Measurements from ENCODE around the gene PMFBP1.
A peak's percentile ranks its signal among the peaks of the same experiment; 100 is the strongest.

Gene PMFBP1

GRCh38 chr16:72172105-72173034 is at the start of gene PMFBP1:
Gene PMFBP1, minus strand, starts transcription at chr16:72172155. Its CDS starts 947 bp downstream, at chr16:72171208.
- ChIA-PET CTCF (interaction anchor here (0.7 kb wide), 1 partner anchor 1573 kb away, joined by 3 read pairs; no protein-coding TSS in a partner anchor), POLR2A (no interaction called here)
- no peak for TF ChIP-seq LEF1 (IDR thresholded peaks at IDR 0.05; ENCODE audit: borderline replicate concordance)
- no peak for TF ChIP-seq ZNF384 (IDR thresholded peaks at IDR 0.05)
- TF ChIP-seq NFRKB (IDR thresholded peaks at IDR 0.05): no peak
- no peak for TF ChIP-seq PKNOX1 (IDR thresholded peaks at IDR 0.05)
- no peak for TF ChIP-seq HDGF (IDR thresholded peaks at IDR 0.05; ENCODE audit: borderline replicate concordance)
- TF ChIP-seq ELF4 (IDR thresholded peaks at IDR 0.05): no peak
- TF ChIP-seq FOXM1 (IDR thresholded peaks at IDR 0.05; ENCODE audit: borderline replicate concordance): no peak
- no peak for TF ChIP-seq TARDBP (IDR thresholded peaks at IDR 0.05)
- TF ChIP-seq BHLHE40 (IDR thresholded peaks at IDR 0.05; ENCODE audit: borderline replicate concordance): no peak
- TF ChIP-seq FOXK2 (IDR thresholded peaks at IDR 0.05): no peak
- no peak for TF ChIP-seq SP1 (IDR thresholded peaks at IDR 0.05)
- TF ChIP-seq L3MBTL2 (conservative IDR thresholded peaks at IDR 0.05): no peak
- TF ChIP-seq CTBP1 (IDR thresholded peaks at IDR 0.05; ENCODE audit: borderline replicate concordance): no peak
- TF ChIP-seq FOXA1 (IDR thresholded peaks at IDR 0.05): no peak
- TF ChIP-seq SUZ12 (IDR thresholded peaks at IDR 0.05): no peak
- TF ChIP-seq ARNT (IDR thresholded peaks at IDR 0.05): no peak
- no peak for DNase-seq (ENCODE audit: extremely low spot score)

DNA sequence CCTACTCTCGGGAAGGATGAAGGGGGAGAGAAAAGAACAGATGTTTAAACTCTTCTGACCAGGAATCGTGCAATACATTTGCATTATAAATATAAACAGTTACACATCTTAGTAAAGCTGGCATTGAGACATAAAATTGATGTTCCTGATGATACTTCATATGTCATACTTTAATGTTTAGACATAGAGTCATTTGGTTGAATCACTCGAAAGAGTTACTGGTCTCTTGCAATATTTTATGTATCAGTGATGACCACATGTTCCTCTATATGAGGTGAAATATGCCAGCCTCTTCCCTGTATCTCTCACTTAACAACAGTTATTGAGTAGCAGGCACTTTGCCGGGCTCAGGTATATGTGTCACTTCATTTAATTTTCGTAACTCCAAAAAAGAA is 49.7 kb upstream of the PMFBP1 start:
- no peak for DNase-seq (ENCODE audit: extremely low spot score)
- TF ChIP-seq ZNF384 (IDR thresholded peaks at IDR 0.05) (no peak), HDGF (IDR thresholded peaks at IDR 0.05; ENCODE audit: borderline replicate concordance) (no peak), ELF4 (IDR thresholded peaks at IDR 0.05) (no peak), FOXK2 (IDR thresholded peaks at IDR 0.05) (no peak), ARNT (IDR thresholded peaks at IDR 0.05) (no peak), L3MBTL2 (conservative IDR thresholded peaks at IDR 0.05) (no peak), SUZ12 (IDR thresholded peaks at IDR 0.05) (no peak), BHLHE40 (IDR thresholded peaks at IDR 0.05; ENCODE audit: borderline replicate concordance) (no peak), PKNOX1 (IDR thresholded peaks at IDR 0.05) (no peak), FOXM1 (IDR thresholded peaks at IDR 0.05; ENCODE audit: borderline replicate concordance) (no peak), NFRKB (IDR thresholded peaks at IDR 0.05) (no peak), TARDBP (IDR thresholded peaks at IDR 0.05) (no peak), CTBP1 (IDR thresholded peaks at IDR 0.05; ENCODE audit: borderline replicate concordance) (no peak), SP1 (IDR thresholded peaks at IDR 0.05) (no peak), LEF1 (IDR thresholded peaks at IDR 0.05; ENCODE audit: borderline replicate concordance) (no peak), FOXA1 (IDR thresholded peaks at IDR 0.05) (no peak)
- CTCF ChIA-PET: no interaction called here
- POLR2A ChIA-PET: no interaction called here

GRCh38 chr16:72220875-72221629 is 49.1 kb upstream of the PMFBP1 start:
- ChIA-PET POLR2A (no interaction called here), CTCF (no interaction called here)
- DNase-seq (ENCODE audit: extremely low spot score): no peak
- TF ChIP-seq FOXK2 (IDR thresholded peaks at IDR 0.05) (no peak), PKNOX1 (IDR thresholded peaks at IDR 0.05) (0 out of 2 replicates have a peak, but pooled peaks have one; percentile 25)

- TF ChIP-seq SP1 (IDR thresholded peaks at IDR 0.05) (no peak), FOXM1 (IDR thresholded peaks at IDR 0.05; ENCODE audit: borderline replicate concordance) (no peak), ELF4 (IDR thresholded peaks at IDR 0.05) (no peak), ZNF384 (IDR thresholded peaks at IDR 0.05) (no peak), HDGF (IDR thresholded peaks at IDR 0.05; ENCODE audit: borderline replicate concordance) (no peak), NFRKB (IDR thresholded peaks at IDR 0.05) (no peak), BHLHE40 (IDR thresholded peaks at IDR 0.05; ENCODE audit: borderline replicate concordance) (no peak), L3MBTL2 (conservative IDR thresholded peaks at IDR 0.05) (no peak), LEF1 (IDR thresholded peaks at IDR 0.05; ENCODE audit: borderline replicate concordance) (no peak), FOXA1 (IDR thresholded peaks at IDR 0.05) (no peak), PKNOX1 (IDR thresholded peaks at IDR 0.05) (no peak), TARDBP (IDR thresholded peaks at IDR 0.05) (no peak), CTBP1 (IDR thresholded peaks at IDR 0.05; ENCODE audit: borderline replicate concordance) (no peak), FOXK2 (IDR thresholded peaks at IDR 0.05) (no peak), ARNT (IDR thresholded peaks at IDR 0.05) (no peak), SUZ12 (IDR thresholded peaks at IDR 0.05) (no peak)
- DNase-seq (ENCODE audit: extremely low spot score): no peak
- ChIA-PET POLR2A (no interaction called here), CTCF (no interaction called here)
Measured at GRCh38 chr16:72219282-72219681, 47.3 kb upstream of the PMFBP1 start.

GRCh38 chr16:72216767-72217166 is 44.8 kb upstream of the PMFBP1 start:
- DNase-seq (ENCODE audit: extremely low spot score): no peak
- ChIA-PET POLR2A (no interaction called here), CTCF (no interaction called here)
- TF ChIP-seq BHLHE40 (IDR thresholded peaks at IDR 0.05; ENCODE audit: borderline replicate concordance): no peak
- TF ChIP-seq FOXK2 (IDR thresholded peaks at IDR 0.05): no peak
- TF ChIP-seq ARNT (IDR thresholded peaks at IDR 0.05): no peak
- TF ChIP-seq NFRKB (IDR thresholded peaks at IDR 0.05): no peak
- no peak for TF ChIP-seq CTBP1 (IDR thresholded peaks at IDR 0.05; ENCODE audit: borderline replicate concordance)
- TF ChIP-seq LEF1 (IDR thresholded peaks at IDR 0.05; ENCODE audit: borderline replicate concordance): no peak
- no peak for TF ChIP-seq SP1 (IDR thresholded peaks at IDR 0.05)
- no peak for TF ChIP-seq ZNF384 (IDR thresholded peaks at IDR 0.05)
- TF ChIP-seq SUZ12 (IDR thresholded peaks at IDR 0.05): no peak
- TF ChIP-seq TARDBP (IDR thresholded peaks at IDR 0.05): no peak
- TF ChIP-seq FOXM1 (IDR thresholded peaks at IDR 0.05; ENCODE audit: borderline replicate concordance): no peak
- TF ChIP-seq PKNOX1 (IDR thresholded peaks at IDR 0.05): no peak
- no peak for TF ChIP-seq FOXA1 (IDR thresholded peaks at IDR 0.05)
- TF ChIP-seq HDGF (IDR thresholded peaks at IDR 0.05; ENCODE audit: borderline replicate concordance): no peak
- TF ChIP-seq ELF4 (IDR thresholded peaks at IDR 0.05): no peak
- no peak for TF ChIP-seq L3MBTL2 (conservative IDR thresholded peaks at IDR 0.05)
